Astrocyte (in vitro differentiated cells and primary cell): ENCODE data around the gene PDE7B. TPM values are rescaled to one million over a fixed set of nuclear protein-coding genes. Genes with fewer than 3 reads are reported as not detected.

ENCODE experiments used
- DNase-seq: peaks from one replicate; pipeline ENCODE4 v3.0.0-alpha.2; 2010; ENCODE audit warnings: low read depth
- FAIRE-seq: peaks from 2 replicates; lab custom pipeline; 2011; peaks lifted over from hg19 to GRCh38; lab: Jason Lieb, UNC
- H2AFZ ChIP-seq: 2 replicates; pipeline ENCODE4 v1.6.0; 2012; ENCODE audit warnings: low read depth, low read length, inconsistent platforms
- H3K27ac ChIP-seq: 2 replicates; pipeline ENCODE4 v1.5.1; 2011; ENCODE audit warnings: low read depth, low read length, inconsistent platforms
- H3K27me3 ChIP-seq: 2 replicates; pipeline ENCODE4 v1.6.0; 2011; ENCODE audit warnings: low read length, inconsistent platforms; ENCODE audit not compliant: insufficient read depth
- H3K36me3 ChIP-seq: 2 replicates; pipeline ENCODE4 v1.5.1; 2011; ENCODE audit warnings: low read length, inconsistent platforms; ENCODE audit not compliant: insufficient read depth
- H3K4me1 ChIP-seq: 2 replicates; pipeline ENCODE4 v1.5.1; 2011; ENCODE audit warnings: low read length, inconsistent platforms; ENCODE audit not compliant: insufficient read depth
- H3K4me2 ChIP-seq: 2 replicates; pipeline ENCODE4 v1.6.0; 2012; ENCODE audit warnings: low read length, inconsistent platforms
- H3K4me3 ChIP-seq: 2 replicates; pipeline ENCODE4 v1.5.1; 2011; ENCODE audit warnings: low read depth, mild to moderate bottlenecking, low read length, inconsistent platforms; ENCODE audit not compliant: insufficient read depth
- H3K79me2 ChIP-seq: 2 replicates; pipeline ENCODE4 v1.6.0; 2012; ENCODE audit warnings: mild to moderate bottlenecking, low read length, inconsistent platforms; ENCODE audit not compliant: insufficient read depth
- H3K9ac ChIP-seq: 2 replicates; pipeline ENCODE4 v1.6.0; 2012; ENCODE audit warnings: mild to moderate bottlenecking, low read length, inconsistent platforms
- H3K9me3 ChIP-seq: 2 replicates; pipeline ENCODE4 v1.5.1; 2012; ENCODE audit warnings: low read depth, mild to moderate bottlenecking, low read length, inconsistent platforms; ENCODE audit not compliant: insufficient read depth
- H4K20me1 ChIP-seq: 2 replicates; pipeline ENCODE4 v1.6.0; 2012; ENCODE audit warnings: low read length, inconsistent platforms; ENCODE audit not compliant: insufficient read depth
- H3K27ac Mint-ChIP-seq: one replicate; pipeline ENCODE4 v1.8.0; 2021; ENCODE audit warnings: mild to moderate bottlenecking, mixed read lengths; ENCODE audit not compliant: unreplicated experiment
- H3K27me3 Mint-ChIP-seq: one replicate; pipeline ENCODE4 v1.8.0; 2021; ENCODE audit warnings: low read depth, mixed read lengths; ENCODE audit not compliant: unreplicated experiment
- H3K36me3 Mint-ChIP-seq: one replicate; pipeline ENCODE4 v1.8.0; 2021; ENCODE audit warnings: low read depth, mixed read lengths; ENCODE audit not compliant: unreplicated experiment
- H3K4me1 Mint-ChIP-seq: one replicate; pipeline ENCODE4 v1.8.0; 2021; ENCODE audit warnings: low read depth, mixed read lengths; ENCODE audit not compliant: unreplicated experiment
- H3K4me3 Mint-ChIP-seq: one replicate; pipeline ENCODE4 v1.8.0; 2021; ENCODE audit warnings: mild to moderate bottlenecking, moderate library complexity, mixed read lengths; ENCODE audit not compliant: unreplicated experiment
- H3K9me3 Mint-ChIP-seq: one replicate; pipeline ENCODE4 v1.8.0; 2021; ENCODE audit warnings: mild to moderate bottlenecking, mixed read lengths; ENCODE audit not compliant: unreplicated experiment
- EZH2 ChIP-seq: IDR thresholded peaks from 2 replicates; pipeline ENCODE4 v1.6.1; 2012; ENCODE audit warnings: mild to moderate bottlenecking, low read length, inconsistent platforms; ENCODE audit not compliant: insufficient read depth
- total RNA-seq: library from RNA; stranded (reverse); gene quantifications from 2 replicates; pipeline ENCODE4 v1.2.1, GENCODE V29; 2021
- TF ChIP-seq, protein P1 (sequence below): IDR thresholded peaks from 2 replicates; pipeline ENCODE4 v1.5.1; 2011; ENCODE audit warnings: low read depth, mild to moderate bottlenecking, inconsistent platforms, low read length, moderate library complexity; ENCODE audit not compliant: insufficient read depth

The PDE7B gene
- total RNA-seq, 1 donor from 2014 or later = 0.27 TPM

GRCh38 chr6:135944120-135944519, 92.6 kb downstream of the PDE7B start:
- Histone ChIP-seq H3K27ac (no peak overlapping the region), H2AFZ (no peak overlapping the region), H4K20me1 (no peaks in the 10 kb centered on the region), H3K79me2 (no peaks in the 10 kb centered on the region), H3K27me3 (no peaks in the 10 kb centered on the region), H3K4me2 (no peak overlapping the region), H3K4me1 (no peaks in the 10 kb centered on the region), H3K9me3 (no peaks in the 10 kb centered on the region), H3K36me3 (no peaks in the 10 kb centered on the region), H3K9ac (no peak overlapping the region), H3K4me3 (no peak overlapping the region)
- Mint-ChIP-seq H3K27ac (no peak overlapping the region), H3K27me3 (no peaks in the 10 kb centered on the region), H3K9me3 (no peaks in the 10 kb centered on the region), H3K4me1 (no peaks in the 10 kb centered on the region), H3K36me3 (no peaks in the 10 kb centered on the region), H3K4me3 (no peak overlapping the region)
- no peak for FAIRE-seq
- no peak for DNase-seq
- TF ChIP-seq, protein P1, sequence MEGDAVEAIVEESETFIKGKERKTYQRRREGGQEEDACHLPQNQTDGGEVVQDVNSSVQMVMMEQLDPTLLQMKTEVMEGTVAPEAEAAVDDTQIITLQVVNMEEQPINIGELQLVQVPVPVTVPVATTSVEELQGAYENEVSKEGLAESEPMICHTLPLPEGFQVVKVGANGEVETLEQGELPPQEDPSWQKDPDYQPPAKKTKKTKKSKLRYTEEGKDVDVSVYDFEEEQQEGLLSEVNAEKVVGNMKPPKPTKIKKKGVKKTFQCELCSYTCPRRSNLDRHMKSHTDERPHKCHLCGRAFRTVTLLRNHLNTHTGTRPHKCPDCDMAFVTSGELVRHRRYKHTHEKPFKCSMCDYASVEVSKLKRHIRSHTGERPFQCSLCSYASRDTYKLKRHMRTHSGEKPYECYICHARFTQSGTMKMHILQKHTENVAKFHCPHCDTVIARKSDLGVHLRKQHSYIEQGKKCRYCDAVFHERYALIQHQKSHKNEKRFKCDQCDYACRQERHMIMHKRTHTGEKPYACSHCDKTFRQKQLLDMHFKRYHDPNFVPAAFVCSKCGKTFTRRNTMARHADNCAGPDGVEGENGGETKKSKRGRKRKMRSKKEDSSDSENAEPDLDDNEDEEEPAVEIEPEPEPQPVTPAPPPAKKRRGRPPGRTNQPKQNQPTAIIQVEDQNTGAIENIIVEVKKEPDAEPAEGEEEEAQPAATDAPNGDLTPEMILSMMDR = no peak
- TF ChIP-seq EZH2 = no peak

- Histone ChIP-seq H2AFZ (no peak overlapping the region), H3K36me3 (no peaks in the 10 kb centered on the region), H3K79me2 (no peaks in the 10 kb centered on the region), H3K4me2 (no peak overlapping the region), H3K27ac (no peak overlapping the region), H3K4me1 (no peaks in the 10 kb centered on the region), H4K20me1 (no peaks in the 10 kb centered on the region), H3K27me3 (no peaks in the 10 kb centered on the region), H3K9ac (no peak overlapping the region), H3K4me3 (no peak overlapping the region), H3K9me3 (no peaks in the 10 kb centered on the region)
- Mint-ChIP-seq H3K27ac (no peak overlapping the region), H3K4me3 (no peak overlapping the region), H3K36me3 (no peaks in the 10 kb centered on the region), H3K27me3 (no peaks in the 10 kb centered on the region), H3K9me3 (no peaks in the 10 kb centered on the region), H3K4me1 (no peaks in the 10 kb centered on the region)
- TF ChIP-seq, protein P1 = no peak
- no peak for TF ChIP-seq EZH2
- DNase-seq (no peak), FAIRE-seq (no peak)
These were observed 95.2 kb downstream of the PDE7B start for GRCh38 chr6:135946674-135947073.

- Histone ChIP-seq H3K36me3 (no peaks in the 10 kb centered on the region), H3K9ac (no peak overlapping the region), H3K27me3 (no peaks in the 10 kb centered on the region), H3K79me2 (no peaks in the 10 kb centered on the region), H3K4me3 (no peak overlapping the region), H3K9me3 (no peaks in the 10 kb centered on the region), H2AFZ (no peak overlapping the region), H3K4me2 (no peak overlapping the region), H4K20me1 (no peaks in the 10 kb centered on the region), H3K4me1 (no peaks in the 10 kb centered on the region), H3K27ac (no peak overlapping the region)
- Mint-ChIP-seq H3K4me3 (no peak overlapping the region), H3K27me3 (no peaks in the 10 kb centered on the region), H3K9me3 (no peaks in the 10 kb centered on the region), H3K4me1 (no peaks in the 10 kb centered on the region), H3K27ac (no peak overlapping the region), H3K36me3 (no peaks in the 10 kb centered on the region)
- DNase-seq (no peak), FAIRE-seq (no peak)
- TF ChIP-seq, protein P1 = no peak
- no peak for TF ChIP-seq EZH2
These were observed 99.2 kb downstream of the PDE7B start for GRCh38 chr6:135950669-135951068.
